Cerebellar nuclear complex (tissue), 1 donor: ENCODE results near the gene LRRIQ1.
A peak's percentile ranks its signal among the peaks of the same experiment; 100 is the strongest.
"Not testable (repeated sequence)": the region's sequence is repeated elsewhere in the genome, so short reads cannot be mapped to it uniquely, and the experiment has no call there.

Source experiments
- DNase-seq, 2 experiments: peaks; one replicate each; lab custom pipeline; 2025; lab: John Stamatoyannopoulos, UW

LRRIQ1 gene

GRCh38 chr12:85036234-85036707 is at the start of gene LRRIQ1, which contains the start of gene TSPAN19:
TSS of gene LRRIQ1 (plus strand) at chr12:85036351. CDS start at chr12:85038177, 1,826 bp downstream.
TSS of gene TSPAN19 (minus strand) at chr12:85036277. CDS start at chr12:85029946, 6,331 bp downstream.
- DNase-seq, result peak in 1 of 2 experiments; percentile 53

GRCh38 chr12:84986586-84986985 is 49.6 kb upstream of the LRRIQ1 start:
- no peak for DNase-seq

- no peak for DNase-seq
Measured at GRCh38 chr12:84994426-84994825, 41.7 kb upstream of the LRRIQ1 start.

- no peak for DNase-seq
Measured at GRCh38 chr12:84995641-84996040, 40.5 kb upstream of the LRRIQ1 start.

GRCh38 chr12:84996759-84997158 is 39.4 kb upstream of the LRRIQ1 start:
- no peak for DNase-seq

GRCh38 chr12:84998341-84998740 is 37.8 kb upstream of the LRRIQ1 start:
- DNase-seq, result no peak

- no peak for DNase-seq
Measured at GRCh38 chr12:85000729-85001128, 35.4 kb upstream of the LRRIQ1 start.

- no peak for DNase-seq
Measured at GRCh38 chr12:85002778-85003296, 33.3 kb upstream of the LRRIQ1 start.

GRCh38 chr12:85004204-85004603 is 31.9 kb upstream of the LRRIQ1 start:
- DNase-seq, result no peak

- not testable (repeated sequence) for DNase-seq
Measured at GRCh38 chr12:85005047-85005446, 31.1 kb upstream of the LRRIQ1 start.

GRCh38 chr12:85005615-85006014 is 30.5 kb upstream of the LRRIQ1 start:
- no peak for DNase-seq

GRCh38 chr12:85006206-85006605 is 29.9 kb upstream of the LRRIQ1 start:
- no peak for DNase-seq

GRCh38 chr12:85007836-85008235 is 28.3 kb upstream of the LRRIQ1 start:
- no peak for DNase-seq

GRCh38 chr12:85016413-85016812 is 19.7 kb upstream of the LRRIQ1 start:
- no peak for DNase-seq

GRCh38 chr12:85017133-85017532 is 19.0 kb upstream of the LRRIQ1 start:
- no peak for DNase-seq

- DNase-seq, result no peak
Measured at GRCh38 chr12:85017618-85018017, 18.5 kb upstream of the LRRIQ1 start.

- no peak for DNase-seq
Measured at GRCh38 chr12:85018098-85018497, 18.1 kb upstream of the LRRIQ1 start.

- peak in 1 of 2 experiments; percentile 11 for DNase-seq
Measured at GRCh38 chr12:85029456-85029855, 6.7 kb upstream of the LRRIQ1 start.

GRCh38 chr12:85036733-85037132 is 582 bp downstream of the LRRIQ1 start:
- DNase-seq, result no peak

- no peak for DNase-seq
Measured at GRCh38 chr12:85041395-85041794, 5.2 kb downstream of the LRRIQ1 start.

GRCh38 chr12:85043829-85044228 is 7.7 kb downstream of the LRRIQ1 start:
- DNase-seq, result no peak

- DNase-seq, result no peak
Measured at GRCh38 chr12:85057370-85057963, 21.3 kb downstream of the LRRIQ1 start.

- no peak for DNase-seq
Measured at GRCh38 chr12:85058339-85058738, 22.2 kb downstream of the LRRIQ1 start.

- no peak for DNase-seq
Measured at GRCh38 chr12:85059594-85059993, 23.4 kb downstream of the LRRIQ1 start.
